T-helper 1 cell treated with Interleukin-12 subunit alpha and Interleukin-12 subunit beta and Interleukin-4 antibody, amounts not matched to agents 30 ng/mL and 1 ng/mL, for 36 hours (primary cell): Measurements from ENCODE around the gene SHLD2. TPM values are rescaled to one million over a fixed set of nuclear protein-coding genes. Genes with fewer than 3 reads are reported as not detected.
"Not testable (repeated sequence)": the region's sequence is repeated elsewhere in the genome, so short reads cannot be mapped to it uniquely, and the experiment has no call there.

ENCODE experiments used
- intact Hi-C: fragments of 100-400 bp; cut with micrococcal nuclease; formaldehyde crosslinking; loops from one replicate; pipeline ENCODE4 v1.15.1; 2024
- total RNA-seq: library from RNA; stranded (reverse); gene quantifications from 2 replicates; pipeline ENCODE4 v1.2.3, GENCODE V29; 2022

SHLD2 gene
- total RNA-seq, 1 donor from 2014 or later: 34.7 TPM

GRCh38 chr10:87142230-87143108 is 47.5 kb downstream of the SHLD2 start:
- intact Hi-C loops: not testable (repeated sequence)

GRCh38 chr10:87143109-87143418 is 48.1 kb downstream of the SHLD2 start:
- intact Hi-C loops: not testable (repeated sequence)

GRCh38 chr10:87145598-87145997 is 50.6 kb downstream of the SHLD2 start:
- intact Hi-C loops: not testable (repeated sequence)

GRCh38 chr10:87149020-87149609 is 54.1 kb downstream of the SHLD2 start:
- intact Hi-C loops: loop anchor here (2.0 kb wide), 1 partner anchor 210 kb away; no protein-coding TSS in a partner anchor

GRCh38 chr10:87151516-87151915 is 56.5 kb downstream of the SHLD2 start:
- intact Hi-C loops: not testable (repeated sequence)

- intact Hi-C loops: not testable (repeated sequence)
Measured at GRCh38 chr10:87156841-87157240, 61.8 kb downstream of the SHLD2 start.

GRCh38 chr10:87157821-87158220 is 62.8 kb downstream of the SHLD2 start:
- intact Hi-C loops: not testable (repeated sequence)

GRCh38 chr10:87162703-87163293 is 67.8 kb downstream of the SHLD2 start:
- intact Hi-C loops: not testable (repeated sequence)

- intact Hi-C loops: not testable (repeated sequence)
Measured at GRCh38 chr10:87163414-87163813, 68.4 kb downstream of the SHLD2 start.

- intact Hi-C loops: not testable (repeated sequence)
Measured at GRCh38 chr10:87169857-87170256, 74.9 kb downstream of the SHLD2 start.

GRCh38 chr10:87170705-87171104 is 75.7 kb downstream of the SHLD2 start:
- intact Hi-C loops: not testable (repeated sequence)

GRCh38 chr10:87171670-87172069 is 76.7 kb downstream of the SHLD2 start:
- intact Hi-C loops: not testable (repeated sequence)

GRCh38 chr10:87172178-87172577 is 77.2 kb downstream of the SHLD2 start:
- intact Hi-C loops: not testable (repeated sequence)

- intact Hi-C loops: not testable (repeated sequence)
Measured at GRCh38 chr10:87177587-87177986, 82.6 kb downstream of the SHLD2 start.

- intact Hi-C loops: not testable (repeated sequence)
Measured at GRCh38 chr10:87184421-87184820, 89.4 kb downstream of the SHLD2 start.

- intact Hi-C loops: not testable (repeated sequence)
Measured at GRCh38 chr10:87186016-87186415, 91.0 kb downstream of the SHLD2 start.

- intact Hi-C loops: not testable (repeated sequence)
Measured at GRCh38 chr10:87187573-87187972, 92.6 kb downstream of the SHLD2 start.

GRCh38 chr10:87191841-87192240 is 96.8 kb downstream of the SHLD2 start:
- intact Hi-C loops: not testable (repeated sequence)

GRCh38 chr10:87200924-87201323 is 105.9 kb downstream of the SHLD2 start:
- intact Hi-C loops: loop anchor here (5.0 to 10.0 kb wide), 3 partner anchors 106 to 489 kb away; partner anchors contain the start of genes GLUD1 and SHLD2

GRCh38 chr10:87204801-87205200 is 109.8 kb downstream of the SHLD2 start:
- intact Hi-C loops: loop anchor here (5.0 to 10.0 kb wide), 3 partner anchors 110 to 492 kb away; partner anchors contain the start of genes GLUD1 and SHLD2

GRCh38 chr10:87206922-87207321 is 111.9 kb downstream of the SHLD2 start:
- intact Hi-C loops: loop anchor here (10.0 kb wide), 1 partner anchor 112 kb away; the partner anchor contains the start of genes GLUD1 and SHLD2

GRCh38 chr10:87210309-87210708 is 115.3 kb downstream of the SHLD2 start:
- intact Hi-C loops: not testable (repeated sequence)
